HepG2 (cell line): ENCODE data around the gene C22orf15.
A peak's percentile ranks its signal among the peaks of the same experiment; 100 is the strongest.

Experiments used
- ERF ChIP-seq: IDR thresholded peaks from 2 replicates; pipeline ENCODE4 v1.6.1; 2018; ENCODE audit warnings: missing biosample characterization, missing genetic modification reagents
- HNRNPLL ChIP-seq: fragments of 200-400 bp; formaldehyde crosslinking; IDR thresholded peaks from 2 replicates; pipeline ENCODE4 v1.6.1; 2017; ENCODE audit warnings: mild to moderate bottlenecking, low read depth, low read length; ENCODE audit not compliant: poor library complexity, severe bottlenecking
- KDM1A ChIP-seq: IDR thresholded peaks from 2 replicates; pipeline ENCODE4 v1.6.1; 2016; ENCODE audit warnings: missing compliant biosample characterization
- MTF1 ChIP-seq: sonication (generic); formaldehyde crosslinking; IDR thresholded peaks from 2 replicates; pipeline ENCODE4 v1.5.0; 2020; ENCODE audit warnings: missing genetic modification reagents
- NRL ChIP-seq: sonication (generic); formaldehyde crosslinking; IDR thresholded peaks from 2 replicates; pipeline ENCODE4 v1.5.0; 2020; ENCODE audit warnings: missing genetic modification reagents, mild to moderate bottlenecking, moderate library complexity, borderline replicate concordance
- RFX5 ChIP-seq: IDR thresholded peaks from 2 replicates; pipeline ENCODE4 v1.6.1; 2011; ENCODE audit warnings: low read depth, low read length, improper control_type of control experiment
- SP1 ChIP-seq, 2 experiments: fragments of 450-650 bp in 1 of 2; sonication (generic) in 1 of 2; formaldehyde crosslinking in 1 of 2; IDR thresholded peaks; 2 replicates each; pipeline versions ENCODE4 v1.4.0 to v1.6.1; 2016 to 2020; ENCODE audit warnings: missing genetic modification reagents in 1 of 2
- TF ChIP-seq, protein P1 (sequence below): sonication (generic); formaldehyde crosslinking; IDR thresholded peaks from 2 replicates; pipeline ENCODE4 v1.4.0; 2020; ENCODE audit warnings: missing genetic modification reagents
- TF ChIP-seq, protein P2 (sequence below): sonication (generic); formaldehyde crosslinking; IDR thresholded peaks from 2 replicates; pipeline ENCODE4 v1.5.0; 2020; ENCODE audit warnings: mild to moderate bottlenecking, missing genetic modification reagents, moderate library complexity
- TF ChIP-seq, protein P3 (sequence below), 2 experiments: IDR thresholded peaks; 2 replicates each; pipeline ENCODE4 v1.6.1; 2011 to 2012; ENCODE audit warnings: low read length in 2 of 2, borderline replicate concordance in 1 of 2, low read depth in 1 of 2, mild to moderate bottlenecking in 1 of 2, moderate library complexity in 1 of 2

DNA sequence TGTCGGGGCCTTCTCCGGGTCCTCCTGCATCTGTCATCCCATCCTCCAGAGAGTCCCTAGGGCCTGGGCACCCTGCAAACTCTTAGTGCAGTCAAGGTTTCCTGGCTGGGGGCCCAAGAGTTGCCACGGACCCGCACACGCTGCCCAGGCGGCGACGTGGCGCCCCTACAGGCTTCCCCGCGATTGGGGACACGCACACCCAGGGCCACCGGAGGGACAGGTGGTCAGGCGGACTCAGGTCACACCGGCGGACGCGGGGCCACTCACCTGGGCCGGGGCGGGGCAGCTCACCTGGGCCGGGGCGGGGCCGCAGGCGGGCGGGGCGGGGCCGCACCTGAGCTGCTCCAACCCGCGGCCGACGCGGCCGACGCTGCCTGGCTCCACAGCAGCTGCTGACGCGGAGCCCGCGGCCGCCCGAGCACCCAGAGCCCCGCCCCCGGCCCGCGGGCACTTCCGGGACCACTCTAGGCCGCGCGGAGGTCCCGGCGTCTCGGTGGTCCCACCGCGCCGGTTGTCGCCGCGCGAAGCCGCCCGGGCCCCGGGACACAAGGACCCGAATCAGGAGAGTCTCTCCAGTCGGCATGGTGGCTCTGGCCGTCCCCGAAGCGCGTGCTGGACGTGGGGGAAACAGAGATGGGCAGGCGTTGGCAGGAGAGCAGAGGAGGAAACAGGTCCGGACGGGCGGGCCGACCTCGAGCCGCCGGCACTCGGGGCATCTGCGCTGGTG lies 11.9 kb upstream of the C22orf15 start, which contains the start of gene ZNF70:
- TF ChIP-seq KDM1A (CRISPR knock-in tag) = no peak
- TF ChIP-seq MTF1 (CRISPR knock-in tag) = no peak
- peak; percentile 93 for TF ChIP-seq RFX5
- peak; percentile 22 for TF ChIP-seq HNRNPLL
- TF ChIP-seq, protein P1, sequence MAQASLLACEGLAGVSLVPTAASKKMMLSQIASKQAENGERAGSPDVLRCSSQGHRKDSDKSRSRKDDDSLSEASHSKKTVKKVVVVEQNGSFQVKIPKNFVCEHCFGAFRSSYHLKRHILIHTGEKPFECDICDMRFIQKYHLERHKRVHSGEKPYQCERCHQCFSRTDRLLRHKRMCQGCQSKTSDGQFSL (CRISPR knock-in tag) = no peak
- TF ChIP-seq, protein P2, sequence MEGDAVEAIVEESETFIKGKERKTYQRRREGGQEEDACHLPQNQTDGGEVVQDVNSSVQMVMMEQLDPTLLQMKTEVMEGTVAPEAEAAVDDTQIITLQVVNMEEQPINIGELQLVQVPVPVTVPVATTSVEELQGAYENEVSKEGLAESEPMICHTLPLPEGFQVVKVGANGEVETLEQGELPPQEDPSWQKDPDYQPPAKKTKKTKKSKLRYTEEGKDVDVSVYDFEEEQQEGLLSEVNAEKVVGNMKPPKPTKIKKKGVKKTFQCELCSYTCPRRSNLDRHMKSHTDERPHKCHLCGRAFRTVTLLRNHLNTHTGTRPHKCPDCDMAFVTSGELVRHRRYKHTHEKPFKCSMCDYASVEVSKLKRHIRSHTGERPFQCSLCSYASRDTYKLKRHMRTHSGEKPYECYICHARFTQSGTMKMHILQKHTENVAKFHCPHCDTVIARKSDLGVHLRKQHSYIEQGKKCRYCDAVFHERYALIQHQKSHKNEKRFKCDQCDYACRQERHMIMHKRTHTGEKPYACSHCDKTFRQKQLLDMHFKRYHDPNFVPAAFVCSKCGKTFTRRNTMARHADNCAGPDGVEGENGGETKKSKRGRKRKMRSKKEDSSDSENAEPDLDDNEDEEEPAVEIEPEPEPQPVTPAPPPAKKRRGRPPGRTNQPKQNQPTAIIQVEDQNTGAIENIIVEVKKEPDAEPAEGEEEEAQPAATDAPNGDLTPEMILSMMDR (CRISPR knock-in tag) = peak; percentile 57
- no peak for TF ChIP-seq SP1 (IDR thresholded peaks at IDR 0.05)
- no peak for TF ChIP-seq SP1 (CRISPR knock-in tag; IDR thresholded peaks at IDR 0.05)
- TF ChIP-seq, protein P3, sequence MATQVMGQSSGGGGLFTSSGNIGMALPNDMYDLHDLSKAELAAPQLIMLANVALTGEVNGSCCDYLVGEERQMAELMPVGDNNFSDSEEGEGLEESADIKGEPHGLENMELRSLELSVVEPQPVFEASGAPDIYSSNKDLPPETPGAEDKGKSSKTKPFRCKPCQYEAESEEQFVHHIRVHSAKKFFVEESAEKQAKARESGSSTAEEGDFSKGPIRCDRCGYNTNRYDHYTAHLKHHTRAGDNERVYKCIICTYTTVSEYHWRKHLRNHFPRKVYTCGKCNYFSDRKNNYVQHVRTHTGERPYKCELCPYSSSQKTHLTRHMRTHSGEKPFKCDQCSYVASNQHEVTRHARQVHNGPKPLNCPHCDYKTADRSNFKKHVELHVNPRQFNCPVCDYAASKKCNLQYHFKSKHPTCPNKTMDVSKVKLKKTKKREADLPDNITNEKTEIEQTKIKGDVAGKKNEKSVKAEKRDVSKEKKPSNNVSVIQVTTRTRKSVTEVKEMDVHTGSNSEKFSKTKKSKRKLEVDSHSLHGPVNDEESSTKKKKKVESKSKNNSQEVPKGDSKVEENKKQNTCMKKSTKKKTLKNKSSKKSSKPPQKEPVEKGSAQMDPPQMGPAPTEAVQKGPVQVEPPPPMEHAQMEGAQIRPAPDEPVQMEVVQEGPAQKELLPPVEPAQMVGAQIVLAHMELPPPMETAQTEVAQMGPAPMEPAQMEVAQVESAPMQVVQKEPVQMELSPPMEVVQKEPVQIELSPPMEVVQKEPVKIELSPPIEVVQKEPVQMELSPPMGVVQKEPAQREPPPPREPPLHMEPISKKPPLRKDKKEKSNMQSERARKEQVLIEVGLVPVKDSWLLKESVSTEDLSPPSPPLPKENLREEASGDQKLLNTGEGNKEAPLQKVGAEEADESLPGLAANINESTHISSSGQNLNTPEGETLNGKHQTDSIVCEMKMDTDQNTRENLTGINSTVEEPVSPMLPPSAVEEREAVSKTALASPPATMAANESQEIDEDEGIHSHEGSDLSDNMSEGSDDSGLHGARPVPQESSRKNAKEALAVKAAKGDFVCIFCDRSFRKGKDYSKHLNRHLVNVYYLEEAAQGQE (IDR thresholded peaks at IDR 0.05; ENCODE audit: borderline replicate concordance in 1 of 2, low read depth in 1 of 2, low read length in 2 of 2) = no peak
- TF ChIP-seq NRL = no peak
- TF ChIP-seq ERF = no peak
